Measurements from ENCODE around the gene SLX4.

The SLX4 gene

DNA sequence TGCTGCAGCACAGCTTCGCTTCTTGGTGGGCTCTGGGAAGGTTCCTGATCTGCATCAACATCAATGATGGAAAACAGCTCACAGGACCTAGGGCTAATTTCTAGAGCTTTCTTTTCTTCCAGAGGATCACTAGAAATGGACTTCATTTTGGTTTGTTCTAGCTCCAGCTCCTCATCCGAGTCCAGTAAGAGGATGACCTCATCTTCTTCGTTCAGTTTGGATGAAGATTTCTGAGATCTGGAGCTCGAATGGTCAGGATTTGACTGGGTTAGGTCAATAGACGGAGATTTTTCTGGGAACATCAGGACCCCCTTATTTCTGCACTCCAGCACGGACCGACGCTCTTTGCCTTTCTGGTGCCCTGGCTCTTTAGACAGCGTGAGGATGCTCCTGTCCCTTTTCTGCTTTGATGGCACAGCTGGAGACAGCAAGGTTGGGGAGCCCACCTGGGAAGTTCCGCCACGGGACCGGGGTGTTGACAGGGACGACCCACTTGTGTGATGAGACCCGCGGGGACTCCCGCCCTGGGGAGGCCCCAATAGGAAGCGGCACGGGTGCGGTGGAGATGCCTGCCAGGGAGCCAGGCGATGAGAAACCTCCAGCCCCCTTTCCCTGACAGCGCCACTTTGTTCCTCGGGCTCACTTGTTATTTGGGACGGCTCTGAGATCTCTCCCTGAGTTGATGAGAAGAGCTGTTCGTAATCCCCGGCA lies 21.3 kb downstream of the SLX4 start:
- WGBS (ENCODE audit: extremely low coverage, insufficient coverage, insufficient read length) = no CpG with 5 or more reads among the region's 25 CpGs
- DNase-seq = no peak

DNA sequence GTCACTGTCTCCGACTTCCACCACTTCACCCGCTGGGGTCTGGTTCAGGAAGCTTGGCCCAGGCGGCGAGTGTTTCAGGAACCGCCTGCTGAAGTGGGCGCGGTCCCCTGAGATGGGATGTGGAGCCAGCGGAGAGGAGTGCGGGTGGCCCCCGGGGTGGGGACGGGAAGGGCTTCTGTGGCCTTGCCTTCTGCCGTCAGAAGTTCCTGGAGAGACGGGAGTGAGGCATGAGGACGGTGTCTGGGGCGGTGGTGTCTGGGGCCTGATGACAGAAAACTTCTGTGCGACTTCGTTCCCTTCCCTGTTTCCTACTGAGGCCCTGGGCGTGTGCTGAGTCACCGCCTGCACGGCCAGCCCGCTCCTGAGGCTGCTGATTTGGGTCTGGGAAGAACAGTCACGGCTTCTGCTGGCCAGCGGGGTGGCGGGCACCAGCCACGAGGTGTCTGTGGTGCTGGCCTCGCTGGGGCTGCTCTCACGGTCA lies 21.9 kb downstream of the SLX4 start:
- Histone ChIP-seq H3K4ac (ENCODE audit: low read depth, low read length) (no peak overlapping the region), H3K4me3 (ENCODE audit: low read depth, low read length) (no peak overlapping the region), H2BK12ac (ENCODE audit: low read length) (no peak overlapping the region), H3K4me1 (ENCODE audit: control insufficient read depth in 1 of 2, insufficient read depth in 2 of 2, low read length in 2 of 2) (peaks cover 2% of the 10 kb centered on the region in 2 experiments), H3K27me3 (ENCODE audit: insufficient read depth, low read length) (no peaks in the 10 kb centered on the region), H3K27ac (ENCODE audit: low read depth, low read length) (no peak overlapping the region), H3K79me2 (ENCODE audit: control insufficient read depth, insufficient read depth, low read length, poor library complexity) (no peaks in the 10 kb centered on the region), H3K36me3 (ENCODE audit: control insufficient read depth in 1 of 2, insufficient read depth in 2 of 2, low read length in 2 of 2) (peaks cover 25 to 27% of the 10 kb centered on the region in 2 experiments), H3K14ac (ENCODE audit: low read length) (peak overlapping the region; percentile 32), H3K79me1 (ENCODE audit: low read length) (no peaks in the 10 kb centered on the region), H4K8ac (ENCODE audit: low read depth, low read length) (no peak overlapping the region), H3K9ac (ENCODE audit: low read length) (no peak overlapping the region), H3K4me2 (ENCODE audit: low read length) (no peak overlapping the region), H2BK5ac (ENCODE audit: low read depth, low read length, poor library complexity) (no peak overlapping the region), H4K12ac (ENCODE audit: low read depth, low read length) (no peak overlapping the region), H3K23ac (ENCODE audit: low read length) (no peak overlapping the region), H2AK5ac (ENCODE audit: low read length) (peak overlapping the region; percentile 25), H3K9me3 (ENCODE audit: insufficient read depth, low read depth, low read length) (peaks cover 4% of the 10 kb centered on the region), H2BK120ac (ENCODE audit: insufficient read depth, low read length, poor library complexity) (no peak overlapping the region), H4K91ac (ENCODE audit: low read depth, low read length) (no peak overlapping the region), H2AFZ (ENCODE audit: insufficient read depth, low read length, poor library complexity) (no peak overlapping the region), H3K18ac (ENCODE audit: low read length) (no peak overlapping the region)
- WGBS (ENCODE audit: extremely low coverage, insufficient coverage, insufficient read length) = no CpG with 5 or more reads among the region's 27 CpGs
- peak; percentile 50 to 57 for DNase-seq

More for the DNA sequence above, 21.3 kb downstream of the SLX4 start:
- Histone ChIP-seq H3K4me2 (ENCODE audit: low read length) (no peak overlapping the region), H3K14ac (ENCODE audit: low read length) (no peak overlapping the region), H3K27ac (ENCODE audit: low read depth, low read length) (no peak overlapping the region), H2AK5ac (ENCODE audit: low read length) (no peak overlapping the region), H3K18ac (ENCODE audit: low read length) (no peak overlapping the region), H3K9ac (ENCODE audit: low read length) (no peak overlapping the region), H2BK12ac (ENCODE audit: low read length) (no peak overlapping the region), H3K79me1 (ENCODE audit: low read length) (no peaks in the 10 kb centered on the region), H4K8ac (ENCODE audit: low read depth, low read length) (no peak overlapping the region), H3K27me3 (ENCODE audit: insufficient read depth, low read length) (no peaks in the 10 kb centered on the region), H3K79me2 (ENCODE audit: control insufficient read depth, insufficient read depth, low read length, poor library complexity) (no peaks in the 10 kb centered on the region), H2AFZ (ENCODE audit: insufficient read depth, low read length, poor library complexity) (no peak overlapping the region), H2BK5ac (ENCODE audit: low read depth, low read length, poor library complexity) (no peak overlapping the region), H3K23ac (ENCODE audit: low read length) (no peak overlapping the region), H4K12ac (ENCODE audit: low read depth, low read length) (no peak overlapping the region), H3K4ac (ENCODE audit: low read depth, low read length) (no peak overlapping the region), H3K36me3 (ENCODE audit: control insufficient read depth in 1 of 2, insufficient read depth in 2 of 2, low read length in 2 of 2) (peaks cover 28 to 30% of the 10 kb centered on the region in 2 experiments), H4K91ac (ENCODE audit: low read depth, low read length) (no peak overlapping the region), H2BK120ac (ENCODE audit: insufficient read depth, low read length, poor library complexity) (no peak overlapping the region), H3K4me1 (ENCODE audit: control insufficient read depth in 1 of 2, insufficient read depth in 2 of 2, low read length in 2 of 2) (peaks cover 2% of the 10 kb centered on the region in 2 experiments), H3K9me3 (ENCODE audit: insufficient read depth, low read depth, low read length) (peaks cover 4% of the 10 kb centered on the region), H3K4me3 (ENCODE audit: low read depth, low read length) (no peak overlapping the region)

DNA sequence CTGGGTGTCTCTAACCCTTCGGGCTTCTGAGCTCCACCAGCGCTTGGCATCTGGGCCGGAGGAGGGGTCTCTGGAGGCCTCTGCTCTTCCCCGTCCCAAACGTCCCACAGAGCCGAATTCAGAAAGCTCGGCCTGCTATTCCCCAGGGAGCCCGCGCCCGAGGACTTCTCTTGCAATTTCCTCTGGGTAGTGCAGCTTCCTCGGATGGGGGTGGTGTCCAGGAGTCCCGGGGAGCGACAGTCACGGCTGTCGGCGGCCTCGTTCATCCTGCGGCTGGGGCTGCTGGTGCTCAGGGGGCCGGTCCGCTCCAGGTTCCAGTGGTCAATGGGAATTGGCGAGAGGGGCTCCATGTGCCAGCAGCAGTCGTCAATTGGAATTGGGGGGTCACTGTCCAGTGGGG lies 22.4 kb downstream of the SLX4 start:
- H3K9me3 ChIP-seq (ENCODE audit: insufficient read depth, low read depth, low read length) = no peaks in the 10 kb centered on the region
- H3K4ac ChIP-seq (ENCODE audit: low read depth, low read length) = no peak overlapping the region
- no peak overlapping the region for H3K14ac ChIP-seq (ENCODE audit: low read length)
- no peak overlapping the region for H3K9ac ChIP-seq (ENCODE audit: low read length)
- no peak overlapping the region for H4K12ac ChIP-seq (ENCODE audit: low read depth, low read length)
- H3K23ac ChIP-seq (ENCODE audit: low read length) = no peak overlapping the region
- no peaks in the 10 kb centered on the region for H3K79me2 ChIP-seq (ENCODE audit: control insufficient read depth, insufficient read depth, low read length, poor library complexity)
- whole genome bisulfite sequencing (ENCODE audit: extremely low coverage, insufficient coverage, insufficient read length) = no CpG with 5 or more reads among the region's 22 CpGs
- H3K4me2 ChIP-seq (ENCODE audit: low read length) = no peak overlapping the region
- no peak overlapping the region for H2AK5ac ChIP-seq (ENCODE audit: low read length)
- H3K4me1 ChIP-seq (ENCODE audit: control insufficient read depth in 1 of 2, insufficient read depth in 2 of 2, low read length in 2 of 2) = peaks cover 2% of the 10 kb centered on the region in 2 experiments
- no peak overlapping the region for H2BK12ac ChIP-seq (ENCODE audit: low read length)
- DNase-seq = no peak
- H4K91ac ChIP-seq (ENCODE audit: low read depth, low read length) = no peak overlapping the region
- H2AFZ ChIP-seq (ENCODE audit: insufficient read depth, low read length, poor library complexity) = no peak overlapping the region
- H3K4me3 ChIP-seq (ENCODE audit: low read depth, low read length) = no peak overlapping the region
- H2BK120ac ChIP-seq (ENCODE audit: insufficient read depth, low read length, poor library complexity) = no peak overlapping the region
- no peak overlapping the region for H2BK5ac ChIP-seq (ENCODE audit: low read depth, low read length, poor library complexity)
- H3K79me1 ChIP-seq (ENCODE audit: low read length) = no peaks in the 10 kb centered on the region
- no peak overlapping the region for H3K18ac ChIP-seq (ENCODE audit: low read length)
- no peak overlapping the region for H4K8ac ChIP-seq (ENCODE audit: low read depth, low read length)
- no peak overlapping the region for H3K27ac ChIP-seq (ENCODE audit: low read depth, low read length)
- H3K27me3 ChIP-seq (ENCODE audit: insufficient read depth, low read length) = no peaks in the 10 kb centered on the region
- peaks cover 23 to 25% of the 10 kb centered on the region in 2 experiments for H3K36me3 ChIP-seq (ENCODE audit: control insufficient read depth in 1 of 2, insufficient read depth in 2 of 2, low read length in 2 of 2)

DNA sequence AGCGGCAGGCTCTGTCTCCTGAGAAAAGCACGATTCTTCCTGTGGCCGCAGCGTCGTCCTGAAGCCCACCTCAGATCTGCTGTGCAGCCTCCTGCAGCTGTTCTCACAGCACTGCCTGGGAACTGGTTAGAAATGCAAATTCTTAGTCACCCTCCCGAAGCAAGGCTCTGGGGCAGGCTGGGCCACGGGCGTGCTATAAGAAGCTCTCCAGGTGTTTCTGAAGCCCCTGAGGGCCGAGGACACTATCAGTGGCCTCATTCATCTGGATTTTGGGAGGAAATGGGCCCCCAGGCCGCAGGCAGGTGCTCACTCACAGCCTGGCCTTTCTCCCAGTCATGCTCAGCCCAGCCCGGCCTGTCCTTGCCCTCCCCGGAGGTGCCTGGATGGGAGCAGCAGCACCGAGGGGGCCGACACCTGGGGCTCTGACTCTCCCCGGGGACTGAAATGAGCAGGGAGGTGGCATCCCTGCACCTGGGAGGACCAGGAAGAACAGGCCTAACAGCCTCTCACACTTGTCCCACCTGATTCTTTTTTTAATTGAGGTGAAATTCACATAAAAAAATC lies 23.8 kb downstream of the SLX4 start:
- no peaks in the 10 kb centered on the region for H3K27me3 ChIP-seq (ENCODE audit: insufficient read depth, low read length)
- no CpG with 5 or more reads among the region's 15 CpGs for WGBS (ENCODE audit: extremely low coverage, insufficient coverage, insufficient read length)
- no peaks in the 10 kb centered on the region for H3K79me2 ChIP-seq (ENCODE audit: control insufficient read depth, insufficient read depth, low read length, poor library complexity)
- no peak overlapping the region for H4K8ac ChIP-seq (ENCODE audit: low read depth, low read length)
- peak; percentile 54 to 60 for DNase-seq
- H3K4ac ChIP-seq (ENCODE audit: low read depth, low read length) = no peak overlapping the region
- H3K23ac ChIP-seq (ENCODE audit: low read length) = no peak overlapping the region
- no peak overlapping the region for H3K4me2 ChIP-seq (ENCODE audit: low read length)
- H3K18ac ChIP-seq (ENCODE audit: low read length) = no peak overlapping the region
- no peak overlapping the region for H3K27ac ChIP-seq (ENCODE audit: low read depth, low read length)
- H2AFZ ChIP-seq (ENCODE audit: insufficient read depth, low read length, poor library complexity) = no peak overlapping the region
- no peak overlapping the region for H4K91ac ChIP-seq (ENCODE audit: low read depth, low read length)
- no peak overlapping the region for H3K14ac ChIP-seq (ENCODE audit: low read length)
- no peaks in the 10 kb centered on the region for H3K9me3 ChIP-seq (ENCODE audit: insufficient read depth, low read depth, low read length)
- no peak overlapping the region for H2BK12ac ChIP-seq (ENCODE audit: low read length)
- no peak overlapping the region for H4K12ac ChIP-seq (ENCODE audit: low read depth, low read length)
- H2BK5ac ChIP-seq (ENCODE audit: low read depth, low read length, poor library complexity) = no peak overlapping the region
- H2BK120ac ChIP-seq (ENCODE audit: insufficient read depth, low read length, poor library complexity) = no peak overlapping the region
- H3K79me1 ChIP-seq (ENCODE audit: low read length) = no peaks in the 10 kb centered on the region
- peaks cover 30 to 33% of the 10 kb centered on the region in 2 experiments for H3K36me3 ChIP-seq (ENCODE audit: control insufficient read depth in 1 of 2, insufficient read depth in 2 of 2, low read length in 2 of 2)
- no peak overlapping the region for H2AK5ac ChIP-seq (ENCODE audit: low read length)
- no peak overlapping the region for H3K4me3 ChIP-seq (ENCODE audit: low read depth, low read length)
- peaks cover 2% of the 10 kb centered on the region in 2 experiments for H3K4me1 ChIP-seq (ENCODE audit: control insufficient read depth in 1 of 2, insufficient read depth in 2 of 2, low read length in 2 of 2)
- no peak overlapping the region for H3K9ac ChIP-seq (ENCODE audit: low read length)

Data from trophoblast cell (in vitro differentiated cells and primary cell).